Osteoblast (primary cell): ENCODE data around the gene DHRS4L2. TPM values are rescaled to one million over a fixed set of nuclear protein-coding genes. Genes with fewer than 3 reads are reported as not detected.
"Not testable (repeated sequence)": the region's sequence is repeated elsewhere in the genome, so short reads cannot be mapped to it uniquely, and the experiment has no call there.

Source experiments
- DNase-seq: peaks from one replicate; pipeline ENCODE4 v3.0.0; 2011; ENCODE audit warnings: low spot score, mixed read lengths; ENCODE audit not compliant: insufficient read length; ENCODE audit errors: missing footprints
- H2AFZ ChIP-seq: 2 replicates; pipeline ENCODE4 v1.6.0; 2011; ENCODE audit warnings: mild to moderate bottlenecking, low read length
- H3K27ac ChIP-seq: 2 replicates; pipeline ENCODE4 v1.5.1; 2011; ENCODE audit warnings: mild to moderate bottlenecking, low read depth, low read length, moderate library complexity
- H3K27me3 ChIP-seq: 2 replicates; pipeline ENCODE4 v1.6.0; 2012; ENCODE audit warnings: mild to moderate bottlenecking, control low read depth, inconsistent platforms, low read length, moderate library complexity; ENCODE audit not compliant: insufficient read depth
- H3K36me3 ChIP-seq: 2 replicates; pipeline ENCODE4 v1.5.1; 2011; ENCODE audit warnings: mild to moderate bottlenecking, low read length, control low read depth, moderate library complexity; ENCODE audit not compliant: insufficient read depth
- H3K4me1 ChIP-seq: 2 replicates; pipeline ENCODE4 v1.5.1; 2011; ENCODE audit warnings: mild to moderate bottlenecking, low read length, control low read depth, moderate library complexity; ENCODE audit not compliant: insufficient read depth
- H3K4me2 ChIP-seq: 2 replicates; pipeline ENCODE4 v1.6.0; 2011; ENCODE audit warnings: mild to moderate bottlenecking, low read length; ENCODE audit not compliant: insufficient read depth
- H3K4me3 ChIP-seq: fragments of 200-600 bp; sonication (generic); 3 replicates; pipeline ENCODE4 v1.5.1; 2012; ENCODE audit warnings: mild to moderate bottlenecking, low read length, inconsistent platforms; ENCODE audit not compliant: insufficient read depth
- H3K79me2 ChIP-seq: 2 replicates; pipeline ENCODE4 v1.6.0; 2012; ENCODE audit warnings: mild to moderate bottlenecking, low read length, control low read depth, inconsistent platforms; ENCODE audit not compliant: insufficient read depth
- H3K9me3 ChIP-seq: 2 replicates; pipeline ENCODE4 v1.5.1; 2011; ENCODE audit warnings: low read depth, low read length, control low read depth
- H4K20me1 ChIP-seq: 2 replicates; pipeline ENCODE4 v1.6.0; 2012; ENCODE audit warnings: mild to moderate bottlenecking, low read length, control low read depth; ENCODE audit not compliant: insufficient read depth
- CTCF ChIP-seq: IDR thresholded peaks from 2 replicates; pipeline ENCODE4 v1.5.1; 2011; ENCODE audit warnings: mild to moderate bottlenecking, low read depth, low read length, moderate library complexity; ENCODE audit errors: extremely low read depth
- total RNA-seq: library from RNA; depleted of rRNA; stranded (reverse); fragments of >200 nt; gene quantifications from 2 replicates; pipeline ENCODE4 v1.2.3, GENCODE V29; 2012

Gene DHRS4L2
- total RNA-seq, 1 donor = 9.0 TPM

DNA sequence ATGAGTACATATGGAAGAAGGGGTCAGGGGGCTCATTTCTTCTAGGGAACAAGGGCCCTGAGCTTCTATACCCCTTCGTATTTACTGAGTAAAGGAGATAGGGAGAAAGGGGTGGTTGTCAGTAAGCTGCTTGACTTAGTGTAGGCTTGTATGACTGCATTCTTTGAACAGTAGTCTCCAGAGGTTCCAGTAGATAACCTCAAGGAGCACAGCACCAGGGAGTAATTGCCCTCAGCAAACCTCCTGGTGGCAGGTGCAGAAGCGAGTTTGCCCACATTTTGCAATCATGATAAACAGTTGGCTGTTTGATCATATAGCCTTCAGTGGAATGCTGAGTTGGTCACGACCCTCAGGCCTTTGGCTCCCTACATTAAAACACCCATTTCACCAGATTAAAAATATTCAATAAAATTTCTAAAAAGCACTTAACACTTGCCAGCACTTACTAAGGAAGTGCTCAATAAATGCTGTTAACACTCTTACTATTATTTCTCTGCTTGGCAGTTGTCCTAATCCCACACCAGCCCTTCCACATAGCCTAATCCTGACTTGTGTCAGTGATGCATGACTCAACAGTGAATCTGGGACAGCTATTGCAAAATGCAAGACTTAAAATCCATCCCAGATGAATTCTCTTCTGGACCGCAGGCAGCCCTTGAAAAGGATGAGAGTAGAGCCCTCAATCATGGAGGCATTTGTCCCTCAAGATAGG is 3.7 kb upstream of the DHRS4L2 start:
- Histone ChIP-seq H3K27me3 (no peaks in the 10 kb centered on the region), H3K79me2 (no peaks in the 10 kb centered on the region), H3K36me3 (no peaks in the 10 kb centered on the region), H3K4me2 (no peak overlapping the region), H3K9me3 (no peaks in the 10 kb centered on the region), H2AFZ (no peak overlapping the region), H4K20me1 (no peaks in the 10 kb centered on the region), H3K4me3 (no peak overlapping the region), H3K4me1 (peaks cover 9% of the 10 kb centered on the region), H3K27ac (no peak overlapping the region)
- DNase-seq = peak; percentile 69
- no peak for TF ChIP-seq CTCF

GRCh38 chr14:23988223-23988606 is 514 bp upstream of the DHRS4L2 start:
- H3K4me1 ChIP-seq, H3K27ac ChIP-seq, DNase-seq, H3K27me3 ChIP-seq, H3K36me3 ChIP-seq, H4K20me1 ChIP-seq, H3K79me2 ChIP-seq, H3K9me3 ChIP-seq: not testable (repeated sequence)
- H3K4me3 ChIP-seq = peak overlapping the region; percentile 69
- peak overlapping the region; percentile 23 for H2AFZ ChIP-seq
- H3K4me2 ChIP-seq = peak overlapping the region; percentile 80

DNA sequence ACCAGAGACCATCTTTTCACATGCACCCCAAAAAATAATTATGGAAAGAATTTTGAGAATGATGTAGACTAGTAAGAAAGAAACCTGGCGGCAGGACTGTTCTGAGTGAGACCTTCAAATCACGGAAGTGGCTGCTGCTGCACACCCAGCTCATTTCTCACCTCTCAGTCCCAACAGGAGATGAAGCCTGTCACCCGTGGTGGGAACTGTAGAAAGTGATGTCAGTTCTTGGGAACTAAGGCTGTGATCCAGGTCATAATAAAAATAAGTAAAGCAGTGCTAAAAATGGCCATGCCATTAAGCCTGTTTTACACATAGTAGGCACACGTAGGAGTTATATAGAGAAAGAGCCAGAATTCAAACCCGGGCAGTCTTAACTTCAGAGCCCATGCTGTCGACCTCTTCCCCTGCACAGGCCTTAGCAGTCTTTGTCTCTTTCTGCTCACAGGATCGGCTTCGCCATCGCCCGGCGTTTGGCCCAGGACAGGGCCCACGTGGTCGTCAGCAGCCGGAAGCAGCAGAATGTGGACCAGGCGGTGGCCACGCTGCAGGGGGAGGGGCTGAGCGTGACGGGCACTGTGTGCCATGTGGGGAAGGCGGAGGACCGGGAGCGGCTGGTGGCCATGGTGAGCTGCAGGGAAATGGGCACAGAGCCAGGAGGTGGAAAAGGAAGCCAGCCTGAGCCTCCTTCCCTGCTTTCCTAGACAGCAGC is 1.2 kb downstream of the DHRS4L2 start:
- not testable (repeated sequence) for H2AFZ ChIP-seq, H3K4me1 ChIP-seq, H3K79me2 ChIP-seq, DNase-seq, H3K9me3 ChIP-seq, H3K4me2 ChIP-seq, H3K4me3 ChIP-seq, H3K27me3 ChIP-seq, H3K27ac ChIP-seq, H4K20me1 ChIP-seq, H3K36me3 ChIP-seq

DNA sequence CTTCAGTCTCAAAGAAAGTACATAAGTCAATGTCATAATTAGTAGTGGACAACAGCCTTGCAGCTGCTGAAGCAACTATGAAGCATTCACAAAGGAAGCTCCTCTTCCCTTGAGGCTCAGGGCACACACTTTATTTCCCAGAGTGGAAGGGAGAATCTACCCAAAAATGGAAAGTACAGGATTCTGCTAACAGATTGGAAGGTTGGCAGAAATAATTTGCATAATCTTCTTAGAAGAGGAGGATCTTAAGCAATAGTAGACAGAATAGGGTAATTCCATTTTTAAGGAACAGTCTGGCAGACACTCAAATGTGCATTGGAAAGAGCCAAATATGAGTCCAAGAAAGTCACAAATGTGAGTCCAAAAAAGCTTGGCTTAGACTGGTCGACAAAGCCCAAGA is 2.2 kb downstream of the DHRS4L2 start:
- H2AFZ ChIP-seq, H3K4me3 ChIP-seq, H4K20me1 ChIP-seq, H3K36me3 ChIP-seq, H3K4me1 ChIP-seq, DNase-seq, H3K27me3 ChIP-seq, H3K4me2 ChIP-seq, H3K79me2 ChIP-seq, H3K27ac ChIP-seq, H3K9me3 ChIP-seq: not testable (repeated sequence)

- not testable (repeated sequence) for DNase-seq, H3K9me3 ChIP-seq, H3K27me3 ChIP-seq, H2AFZ ChIP-seq, H3K4me3 ChIP-seq, H3K4me1 ChIP-seq, H4K20me1 ChIP-seq, H3K4me2 ChIP-seq, H3K36me3 ChIP-seq, H3K79me2 ChIP-seq, H3K27ac ChIP-seq
These were observed 4.3 kb downstream of the DHRS4L2 start for GRCh38 chr14:23993042-23993441.

- not testable (repeated sequence) for DNase-seq, H3K4me3 ChIP-seq, H3K27me3 ChIP-seq, H3K4me2 ChIP-seq, H3K79me2 ChIP-seq, H3K4me1 ChIP-seq, H3K27ac ChIP-seq, H3K36me3 ChIP-seq, H4K20me1 ChIP-seq, H2AFZ ChIP-seq, H3K9me3 ChIP-seq
These were observed 7.3 kb downstream of the DHRS4L2 start for GRCh38 chr14:23996009-23996408.

DNA sequence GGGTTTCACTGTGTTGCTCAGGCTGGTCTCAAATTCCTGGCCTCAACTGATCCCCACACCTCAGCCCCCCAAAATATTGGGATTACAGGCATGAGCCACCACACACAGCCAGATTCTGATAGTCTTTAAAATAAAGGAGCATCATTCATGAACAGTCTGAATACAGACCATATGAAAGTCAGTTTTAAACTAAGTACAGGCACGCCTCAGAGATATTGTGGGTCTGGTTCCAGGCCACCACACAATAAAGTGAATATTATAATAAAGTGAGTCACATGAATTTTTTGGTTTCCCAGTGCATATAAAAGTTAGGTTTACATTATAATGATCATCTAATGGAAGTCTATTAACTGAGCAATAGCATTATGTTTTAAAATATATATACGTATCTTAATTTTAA is 8.1 kb downstream of the DHRS4L2 start:
- H3K4me3 ChIP-seq, H3K36me3 ChIP-seq, H3K27ac ChIP-seq, H3K4me1 ChIP-seq, H3K27me3 ChIP-seq, DNase-seq, H3K79me2 ChIP-seq, H3K4me2 ChIP-seq, H3K9me3 ChIP-seq, H2AFZ ChIP-seq, H4K20me1 ChIP-seq: not testable (repeated sequence)

DNA sequence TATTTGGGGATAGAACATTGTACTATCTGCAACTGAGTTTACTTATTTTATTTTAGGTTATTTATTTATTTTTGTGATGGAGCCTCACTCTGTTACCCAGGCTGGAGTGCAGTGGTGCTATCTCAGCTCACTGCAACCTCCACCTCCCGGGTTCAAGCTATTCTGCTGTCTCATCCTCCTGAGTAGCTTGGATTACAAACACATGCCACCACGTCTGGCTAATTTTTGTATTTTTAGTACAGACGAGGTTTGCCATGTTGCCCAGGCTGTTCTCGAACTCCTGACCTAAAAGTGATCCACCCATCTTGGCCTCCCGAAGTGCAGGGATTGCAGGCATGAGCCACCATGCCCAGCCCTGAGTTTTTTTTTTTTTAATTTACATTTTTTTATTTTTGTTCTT is 10.9 kb downstream of the DHRS4L2 start:
- not testable (repeated sequence) for H3K4me2 ChIP-seq, DNase-seq, H3K36me3 ChIP-seq, H3K4me1 ChIP-seq, H3K79me2 ChIP-seq, H3K27ac ChIP-seq, H4K20me1 ChIP-seq, H3K4me3 ChIP-seq, H2AFZ ChIP-seq, H3K9me3 ChIP-seq, H3K27me3 ChIP-seq
